Measurements from ENCODE around the gene OPN4. TPM values are rescaled to one million over a fixed set of nuclear protein-coding genes. Genes with fewer than 3 reads are reported as not detected.

The OPN4 gene
- total RNA-seq, 1 donor from 2014 or later = not detected

DNA sequence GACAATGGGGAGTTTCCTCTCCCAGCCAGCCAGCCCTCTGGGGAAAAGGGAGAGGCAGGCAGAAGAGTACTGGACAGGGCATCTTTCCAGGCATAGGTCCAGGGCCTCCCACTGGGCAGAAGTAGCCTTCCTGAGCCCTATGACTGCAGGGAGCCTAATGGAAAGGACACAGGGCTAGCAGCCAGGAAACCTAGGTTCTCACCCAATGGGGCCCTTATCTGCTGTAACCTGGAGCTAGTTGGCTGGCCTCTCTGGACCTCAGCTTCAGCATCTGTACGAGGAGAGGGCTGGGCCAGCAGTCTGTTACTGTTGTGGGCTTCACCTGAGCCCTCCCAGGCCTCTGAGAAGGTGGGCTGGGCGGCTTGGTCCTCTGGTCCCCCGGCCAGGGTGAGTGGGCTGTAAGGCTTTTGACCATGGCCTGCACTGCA is 36.3 kb downstream of the OPN4 start:
- H3K27me3 Mint-ChIP-seq (ENCODE audit: unreplicated experiment) = peaks cover 18% of the 10 kb centered on the region
- TF ChIP-seq, protein P1, sequence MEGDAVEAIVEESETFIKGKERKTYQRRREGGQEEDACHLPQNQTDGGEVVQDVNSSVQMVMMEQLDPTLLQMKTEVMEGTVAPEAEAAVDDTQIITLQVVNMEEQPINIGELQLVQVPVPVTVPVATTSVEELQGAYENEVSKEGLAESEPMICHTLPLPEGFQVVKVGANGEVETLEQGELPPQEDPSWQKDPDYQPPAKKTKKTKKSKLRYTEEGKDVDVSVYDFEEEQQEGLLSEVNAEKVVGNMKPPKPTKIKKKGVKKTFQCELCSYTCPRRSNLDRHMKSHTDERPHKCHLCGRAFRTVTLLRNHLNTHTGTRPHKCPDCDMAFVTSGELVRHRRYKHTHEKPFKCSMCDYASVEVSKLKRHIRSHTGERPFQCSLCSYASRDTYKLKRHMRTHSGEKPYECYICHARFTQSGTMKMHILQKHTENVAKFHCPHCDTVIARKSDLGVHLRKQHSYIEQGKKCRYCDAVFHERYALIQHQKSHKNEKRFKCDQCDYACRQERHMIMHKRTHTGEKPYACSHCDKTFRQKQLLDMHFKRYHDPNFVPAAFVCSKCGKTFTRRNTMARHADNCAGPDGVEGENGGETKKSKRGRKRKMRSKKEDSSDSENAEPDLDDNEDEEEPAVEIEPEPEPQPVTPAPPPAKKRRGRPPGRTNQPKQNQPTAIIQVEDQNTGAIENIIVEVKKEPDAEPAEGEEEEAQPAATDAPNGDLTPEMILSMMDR (IDR thresholded peaks at IDR 0.05; ENCODE audit: partially characterized antibody, unreplicated experiment) = no peak
- H3K36me3 Mint-ChIP-seq (ENCODE audit: unreplicated experiment) = no peaks in the 10 kb centered on the region
- no peak overlapping the region for H3K4me3 Mint-ChIP-seq (ENCODE audit: unreplicated experiment)
- H3K27ac Mint-ChIP-seq (ENCODE audit: unreplicated experiment) = peak overlapping the region; percentile 15
- H3K4me1 Mint-ChIP-seq (ENCODE audit: low read depth, unreplicated experiment) = peaks cover 27% of the 10 kb centered on the region
- no peak for DNase-seq
- H3K9me3 Mint-ChIP-seq (ENCODE audit: unreplicated experiment) = peaks cover 16% of the 10 kb centered on the region

- Mint-ChIP-seq H3K27ac (ENCODE audit: unreplicated experiment) (peak overlapping the region; percentile 15), H3K27me3 (ENCODE audit: unreplicated experiment) (peaks cover 22% of the 10 kb centered on the region), H3K4me1 (ENCODE audit: low read depth, unreplicated experiment) (peaks cover 24% of the 10 kb centered on the region), H3K36me3 (ENCODE audit: unreplicated experiment) (peaks cover 4% of the 10 kb centered on the region), H3K4me3 (ENCODE audit: unreplicated experiment) (no peak overlapping the region), H3K9me3 (ENCODE audit: unreplicated experiment) (peaks cover 15% of the 10 kb centered on the region)
- DNase-seq = no peak
- TF ChIP-seq, protein P1 (IDR thresholded peaks at IDR 0.05; ENCODE audit: partially characterized antibody, unreplicated experiment) = no peak
Measured at GRCh38 chr10:86691333-86692022, 37.1 kb downstream of the OPN4 start.

GRCh38 chr10:86692023-86692514 is 37.7 kb downstream of the OPN4 start:
- H3K27ac Mint-ChIP-seq (ENCODE audit: unreplicated experiment) = no peak overlapping the region
- peaks cover 20% of the 10 kb centered on the region for H3K9me3 Mint-ChIP-seq (ENCODE audit: unreplicated experiment)
- H3K27me3 Mint-ChIP-seq (ENCODE audit: unreplicated experiment) = peaks cover 20% of the 10 kb centered on the region
- TF ChIP-seq, protein P1 (IDR thresholded peaks at IDR 0.05; ENCODE audit: partially characterized antibody, unreplicated experiment) = no peak
- peaks cover 6% of the 10 kb centered on the region for H3K36me3 Mint-ChIP-seq (ENCODE audit: unreplicated experiment)
- H3K4me3 Mint-ChIP-seq (ENCODE audit: unreplicated experiment) = no peak overlapping the region
- no peak for DNase-seq
- H3K4me1 Mint-ChIP-seq (ENCODE audit: low read depth, unreplicated experiment) = peaks cover 24% of the 10 kb centered on the region

DNA sequence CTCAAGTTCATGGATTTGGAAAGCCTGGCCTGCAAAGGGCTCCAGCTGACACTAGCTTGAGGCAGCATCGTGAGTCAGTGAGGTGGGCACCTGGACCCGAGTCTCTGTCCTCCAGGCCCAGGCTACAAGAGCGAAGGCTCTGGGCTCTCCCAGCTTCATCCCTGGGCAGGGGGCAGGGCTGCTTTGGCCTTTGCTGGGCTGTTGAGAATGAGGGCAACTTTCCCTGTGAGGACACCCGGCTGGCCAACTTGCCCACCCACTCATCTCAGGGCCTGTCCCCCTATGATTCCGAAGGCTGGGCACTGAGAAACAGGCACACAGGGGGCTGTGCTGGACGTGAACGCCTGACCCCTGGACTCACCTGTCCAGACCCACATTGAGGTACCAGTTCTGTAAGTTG is 38.3 kb downstream of the OPN4 start:
- peaks cover 24% of the 10 kb centered on the region for H3K4me1 Mint-ChIP-seq (ENCODE audit: low read depth, unreplicated experiment)
- no peak overlapping the region for H3K4me3 Mint-ChIP-seq (ENCODE audit: unreplicated experiment)
- TF ChIP-seq, protein P1 (IDR thresholded peaks at IDR 0.05; ENCODE audit: partially characterized antibody, unreplicated experiment) = no peak
- H3K27ac Mint-ChIP-seq (ENCODE audit: unreplicated experiment) = no peak overlapping the region
- H3K27me3 Mint-ChIP-seq (ENCODE audit: unreplicated experiment) = peaks cover 20% of the 10 kb centered on the region
- peaks cover 20% of the 10 kb centered on the region for H3K9me3 Mint-ChIP-seq (ENCODE audit: unreplicated experiment)
- no peak for DNase-seq
- peaks cover 6% of the 10 kb centered on the region for H3K36me3 Mint-ChIP-seq (ENCODE audit: unreplicated experiment)

GRCh38 chr10:86693275-86693674 is 38.9 kb downstream of the OPN4 start:
- TF ChIP-seq, protein P1 (IDR thresholded peaks at IDR 0.05; ENCODE audit: partially characterized antibody, unreplicated experiment) = no peak
- H3K4me3 Mint-ChIP-seq (ENCODE audit: unreplicated experiment) = no peak overlapping the region
- peaks cover 18% of the 10 kb centered on the region for H3K4me1 Mint-ChIP-seq (ENCODE audit: low read depth, unreplicated experiment)
- no peak overlapping the region for H3K27ac Mint-ChIP-seq (ENCODE audit: unreplicated experiment)
- peaks cover 18% of the 10 kb centered on the region for H3K9me3 Mint-ChIP-seq (ENCODE audit: unreplicated experiment)
- peaks cover 16% of the 10 kb centered on the region for H3K27me3 Mint-ChIP-seq (ENCODE audit: unreplicated experiment)
- H3K36me3 Mint-ChIP-seq (ENCODE audit: unreplicated experiment) = peaks cover 6% of the 10 kb centered on the region
- no peak for DNase-seq

All from glutamatergic neuron (in vitro differentiated cells).